Astrocyte (in vitro differentiated cells and primary cell): ENCODE data around the gene RRP12.

Experiments used
- CTCF ChIP-seq: IDR thresholded peaks from 2 replicates; pipeline ENCODE4 v1.5.1; 2011; ENCODE audit warnings: low read depth, mild to moderate bottlenecking, inconsistent platforms, low read length, moderate library complexity; ENCODE audit not compliant: insufficient read depth
- EZH2 ChIP-seq: IDR thresholded peaks from 2 replicates; pipeline ENCODE4 v1.6.1; 2012; ENCODE audit warnings: mild to moderate bottlenecking, low read length, inconsistent platforms; ENCODE audit not compliant: insufficient read depth

DNA sequence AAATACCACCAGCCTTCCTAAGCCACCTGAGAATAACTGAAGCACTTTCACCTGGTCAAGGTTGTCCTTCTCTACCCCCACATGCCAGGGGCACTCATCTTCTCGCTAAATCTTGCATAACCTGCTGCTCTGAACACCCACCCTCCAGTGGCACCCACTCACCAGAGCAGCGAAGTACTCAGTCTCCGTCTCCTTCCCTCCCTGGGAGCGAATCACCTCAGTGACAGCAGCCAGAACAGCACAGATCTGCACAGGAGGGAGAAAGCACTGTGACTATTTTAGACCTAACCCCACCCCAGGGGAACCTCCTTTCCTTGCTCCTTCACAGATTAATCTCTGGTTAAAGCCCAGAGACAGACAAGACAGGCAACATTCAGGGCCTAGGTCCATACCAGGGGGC, 5.1 kb downstream of the RRP12 start:
- TF ChIP-seq CTCF (no peak), EZH2 (no peak)
